Endothelial cell (in vitro differentiated cells): ENCODE data around the gene SDK2. TPM values are rescaled to one million over a fixed set of nuclear protein-coding genes. Genes with fewer than 3 reads are reported as not detected.

Experiments
- DNase-seq: peaks from one replicate; pipeline ENCODE4 v3.0.0; 2021; ENCODE audit warnings: low spot score
- H3K27ac Mint-ChIP-seq: one replicate; pipeline ENCODE4 v1.8.0; 2021; ENCODE audit warnings: mixed read lengths, inconsistent platforms; ENCODE audit not compliant: unreplicated experiment
- H3K27me3 Mint-ChIP-seq: one replicate; pipeline ENCODE4 v1.8.0; 2021; ENCODE audit warnings: mild to moderate bottlenecking, moderate library complexity, mixed read lengths, inconsistent platforms; ENCODE audit not compliant: unreplicated experiment
- H3K36me3 Mint-ChIP-seq: one replicate; pipeline ENCODE4 v1.8.0; 2021; ENCODE audit warnings: mild to moderate bottlenecking, low read depth, mixed read lengths, inconsistent platforms; ENCODE audit not compliant: unreplicated experiment
- H3K4me1 Mint-ChIP-seq: one replicate; pipeline ENCODE4 v1.8.0; 2021; ENCODE audit warnings: mild to moderate bottlenecking, mixed read lengths, inconsistent platforms; ENCODE audit not compliant: unreplicated experiment
- H3K4me3 Mint-ChIP-seq: one replicate; pipeline ENCODE4 v1.8.0; 2021; ENCODE audit warnings: mild to moderate bottlenecking, mixed read lengths, inconsistent platforms; ENCODE audit not compliant: unreplicated experiment
- H3K9me3 Mint-ChIP-seq: one replicate; pipeline ENCODE4 v1.8.0; 2021; ENCODE audit warnings: mixed read lengths, inconsistent platforms; ENCODE audit not compliant: unreplicated experiment
- CTCF ChIP-seq: fragments of 200-600 bp; sonication (generic); IDR thresholded peaks from one replicate; pipeline ENCODE4 v1.5.0; 2021; ENCODE audit warnings: antibody characterized with exemption; ENCODE audit not compliant: unreplicated experiment
- total RNA-seq: library from RNA; stranded (reverse); fragmentation: NEBNext Ultra II Directional; extraction: Animal tissue kit (Norgen Biotek cat#: 25700); gene quantifications from one replicate; pipeline ENCODE4 v1.2.1, GENCODE V29; 2021; ENCODE audit not compliant: unreplicated experiment

SDK2 gene
- total RNA-seq, 1 donor from 2014 or later: 2.4 TPM

- no peak overlapping the region for H3K27ac Mint-ChIP-seq
- TF ChIP-seq CTCF: no peak
- peaks cover 2% of the 10 kb centered on the region for H3K27me3 Mint-ChIP-seq
- DNase-seq: no peak
- H3K4me3 Mint-ChIP-seq: no peak overlapping the region
- peaks cover 21% of the 10 kb centered on the region for H3K4me1 Mint-ChIP-seq
- no peaks in the 10 kb centered on the region for H3K9me3 Mint-ChIP-seq
- no peaks in the 10 kb centered on the region for H3K36me3 Mint-ChIP-seq
These were observed 284.2 kb downstream of the SDK2 start for GRCh38 chr17:73359987-73360410.

GRCh38 chr17:73359352-73359751, 284.9 kb downstream of the SDK2 start:
- H3K27ac Mint-ChIP-seq: no peak overlapping the region
- no peaks in the 10 kb centered on the region for H3K9me3 Mint-ChIP-seq
- no peak for TF ChIP-seq CTCF
- no peaks in the 10 kb centered on the region for H3K36me3 Mint-ChIP-seq
- peaks cover 19% of the 10 kb centered on the region for H3K4me1 Mint-ChIP-seq
- DNase-seq: no peak
- H3K27me3 Mint-ChIP-seq: peaks cover 2% of the 10 kb centered on the region
- H3K4me3 Mint-ChIP-seq: no peak overlapping the region

GRCh38 chr17:73358668-73359067, 285.6 kb downstream of the SDK2 start:
- Mint-ChIP-seq H3K9me3 (no peaks in the 10 kb centered on the region), H3K4me1 (peaks cover 19% of the 10 kb centered on the region), H3K27ac (no peak overlapping the region), H3K4me3 (no peak overlapping the region), H3K36me3 (no peaks in the 10 kb centered on the region), H3K27me3 (peaks cover 2% of the 10 kb centered on the region)
- no peak for DNase-seq
- TF ChIP-seq CTCF: no peak

GRCh38 chr17:73357981-73358380, 286.3 kb downstream of the SDK2 start:
- Mint-ChIP-seq H3K27ac (no peak overlapping the region), H3K36me3 (no peaks in the 10 kb centered on the region), H3K27me3 (peaks cover 2% of the 10 kb centered on the region), H3K4me3 (no peak overlapping the region), H3K4me1 (peaks cover 19% of the 10 kb centered on the region), H3K9me3 (no peaks in the 10 kb centered on the region)
- no peak for DNase-seq
- TF ChIP-seq CTCF: no peak

GRCh38 chr17:73357318-73357717, 286.9 kb downstream of the SDK2 start:
- H3K4me1 Mint-ChIP-seq: peaks cover 19% of the 10 kb centered on the region
- H3K4me3 Mint-ChIP-seq: no peak overlapping the region
- no peak for TF ChIP-seq CTCF
- no peaks in the 10 kb centered on the region for H3K36me3 Mint-ChIP-seq
- no peak overlapping the region for H3K27ac Mint-ChIP-seq
- DNase-seq: no peak
- peaks cover 2% of the 10 kb centered on the region for H3K27me3 Mint-ChIP-seq
- no peaks in the 10 kb centered on the region for H3K9me3 Mint-ChIP-seq
